Left kidney (tissue), 2 donors: ENCODE data around the gene HELZ. TPM values are rescaled to one million over a fixed set of nuclear protein-coding genes. Genes with fewer than 3 reads are reported as not detected.
"Not testable (repeated sequence)": the region's sequence is repeated elsewhere in the genome, so short reads cannot be mapped to it uniquely, and the experiment has no call there.

Experiments used
- DNase-seq: peaks from one replicate; pipeline ENCODE4 v3.0.0-alpha.2; 2013
- polyA plus RNA-seq: library from polyadenylated mRNA; unstranded; fragments of 120-200 nt; gene quantifications from one replicate; pipeline ENCODE4 v1.2.1, GENCODE V29; 2013; ENCODE audit not compliant: insufficient read length

The HELZ gene
- polyA plus RNA-seq, 1 donor, result 40.5 TPM

DNA sequence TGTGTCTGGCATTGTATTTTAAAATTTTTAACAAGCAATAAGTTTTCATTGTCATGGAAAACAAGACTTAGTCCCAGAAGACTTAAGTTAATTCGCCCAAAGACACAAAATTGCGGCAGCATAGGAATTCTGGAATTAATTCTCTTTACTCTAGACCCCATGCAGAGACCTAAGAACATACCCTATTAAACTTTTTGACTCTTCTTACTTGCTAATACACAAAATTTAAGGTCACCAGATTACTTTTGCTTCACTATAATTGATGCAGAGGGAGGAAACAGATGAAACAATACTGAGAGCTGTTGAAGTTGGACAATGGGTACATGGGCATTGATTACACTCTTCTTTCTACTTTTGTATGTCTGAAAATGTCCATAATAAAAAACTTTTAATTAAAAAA is 12.6 kb downstream of the HELZ start:
- no peak for DNase-seq

DNA sequence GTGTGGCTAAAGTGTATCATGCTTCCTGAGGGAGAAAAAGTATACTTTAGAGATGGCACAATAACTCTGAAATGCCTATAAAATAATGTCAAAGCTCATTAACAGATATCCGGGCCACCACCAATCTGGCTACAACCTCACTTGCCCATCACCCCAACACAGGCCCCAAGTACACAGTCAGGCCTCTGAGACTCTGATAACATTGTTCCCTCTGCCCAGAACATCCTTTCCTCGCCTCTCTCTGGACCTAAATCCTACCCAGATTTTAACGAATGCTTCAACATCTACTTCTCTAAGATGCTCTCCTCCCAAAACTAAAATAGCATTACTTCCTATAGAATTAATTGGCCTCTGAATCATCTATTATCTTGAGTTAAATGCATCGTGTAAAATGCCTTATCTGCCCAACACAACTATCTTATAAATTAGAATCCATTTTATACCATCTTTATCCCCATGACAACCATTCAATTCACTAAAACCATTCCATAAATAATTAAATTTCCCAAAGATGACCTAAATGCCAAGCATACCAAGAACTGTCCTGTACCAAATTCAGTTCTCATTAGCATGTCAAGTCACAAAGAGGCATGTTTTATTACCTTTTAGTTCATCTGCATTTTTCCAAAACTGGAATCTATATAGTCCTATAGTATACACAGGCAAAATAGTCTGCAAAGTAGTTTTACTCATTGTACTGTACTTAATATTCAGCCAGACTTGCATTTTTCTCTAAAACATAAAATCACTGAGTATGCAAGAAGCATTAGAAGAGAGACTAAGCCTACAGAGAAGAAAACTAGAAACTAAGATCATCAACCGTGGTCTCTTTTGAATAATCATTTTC is 15.7 kb downstream of the HELZ start:
- no peak for DNase-seq

DNA sequence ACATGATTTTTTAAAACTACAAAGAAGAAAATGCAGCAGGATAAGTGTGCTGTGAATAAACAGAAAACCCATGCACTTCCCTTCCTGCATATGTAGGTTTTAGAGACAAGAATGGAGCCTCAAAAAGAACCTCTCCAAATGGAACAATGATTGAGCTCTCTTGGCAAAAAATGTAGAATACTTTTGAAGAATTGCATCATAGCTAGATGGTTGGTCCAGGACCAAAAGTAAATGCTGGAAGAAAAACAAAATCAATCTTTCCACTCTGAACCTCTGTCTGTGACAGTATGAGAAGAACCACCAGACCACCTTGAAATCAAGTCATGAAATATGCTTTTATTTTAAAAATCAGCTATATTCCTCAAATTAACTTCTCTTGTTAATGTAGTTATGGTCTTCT is 17.5 kb downstream of the HELZ start:
- DNase-seq, result no peak

DNA sequence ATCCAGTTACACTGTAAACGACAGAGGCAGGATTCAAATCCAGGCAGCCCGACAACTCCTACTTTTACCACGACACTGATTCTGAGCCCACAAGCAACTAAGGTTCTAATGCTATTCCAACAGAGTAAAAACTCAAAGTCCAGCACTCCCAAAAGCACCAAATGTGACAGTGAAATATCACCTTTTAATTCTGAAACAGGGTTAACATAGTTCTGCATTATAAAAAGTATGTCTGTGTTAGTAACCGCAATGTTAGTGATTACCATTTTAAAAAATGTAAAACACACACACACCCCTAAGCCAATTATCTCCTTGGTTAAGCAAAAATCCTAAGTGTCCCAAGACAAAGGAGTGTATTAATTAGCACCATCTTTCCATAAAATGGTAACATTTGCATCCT is 19.7 kb downstream of the HELZ start:
- DNase-seq, result no peak

DNA sequence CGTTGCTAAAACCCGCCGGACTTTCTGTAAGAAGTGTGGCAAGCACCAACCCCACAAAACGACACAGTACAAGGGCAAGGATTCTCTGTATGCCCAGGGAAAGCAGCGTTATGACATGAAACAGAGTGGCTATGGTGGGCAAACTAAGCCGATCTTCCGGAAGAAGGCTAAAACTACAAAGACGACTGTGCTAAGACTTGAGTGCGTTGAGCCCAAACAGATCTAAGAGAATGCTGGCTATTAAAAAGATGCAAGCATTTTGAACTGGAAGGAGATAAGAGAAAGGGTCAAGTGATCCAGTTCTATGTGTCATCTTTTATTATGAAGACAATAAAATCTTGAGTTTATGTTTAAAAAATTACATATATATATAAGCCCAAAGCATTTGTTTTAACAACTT is 20.3 kb downstream of the HELZ start:
- DNase-seq, result no peak

DNA sequence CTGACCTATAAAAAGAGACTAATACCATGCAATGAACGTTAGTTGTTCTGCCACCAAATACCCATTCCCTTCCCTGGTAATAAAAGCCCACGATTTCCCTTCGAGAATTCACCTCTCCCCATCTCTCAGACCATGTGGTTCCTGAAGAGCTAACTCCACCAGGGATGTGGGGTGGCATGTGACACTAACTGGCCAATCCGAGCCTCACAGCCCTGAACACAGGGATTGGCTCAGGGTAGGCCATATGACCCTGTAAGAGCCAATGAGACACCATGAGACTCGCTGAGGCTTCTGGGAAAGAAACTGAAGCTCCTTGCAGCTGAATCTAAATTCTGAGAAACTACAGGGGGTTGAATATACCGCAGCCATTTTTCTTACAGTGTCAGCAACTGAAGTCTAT is 21.1 kb downstream of the HELZ start:
- DNase-seq, result no peak

DNA sequence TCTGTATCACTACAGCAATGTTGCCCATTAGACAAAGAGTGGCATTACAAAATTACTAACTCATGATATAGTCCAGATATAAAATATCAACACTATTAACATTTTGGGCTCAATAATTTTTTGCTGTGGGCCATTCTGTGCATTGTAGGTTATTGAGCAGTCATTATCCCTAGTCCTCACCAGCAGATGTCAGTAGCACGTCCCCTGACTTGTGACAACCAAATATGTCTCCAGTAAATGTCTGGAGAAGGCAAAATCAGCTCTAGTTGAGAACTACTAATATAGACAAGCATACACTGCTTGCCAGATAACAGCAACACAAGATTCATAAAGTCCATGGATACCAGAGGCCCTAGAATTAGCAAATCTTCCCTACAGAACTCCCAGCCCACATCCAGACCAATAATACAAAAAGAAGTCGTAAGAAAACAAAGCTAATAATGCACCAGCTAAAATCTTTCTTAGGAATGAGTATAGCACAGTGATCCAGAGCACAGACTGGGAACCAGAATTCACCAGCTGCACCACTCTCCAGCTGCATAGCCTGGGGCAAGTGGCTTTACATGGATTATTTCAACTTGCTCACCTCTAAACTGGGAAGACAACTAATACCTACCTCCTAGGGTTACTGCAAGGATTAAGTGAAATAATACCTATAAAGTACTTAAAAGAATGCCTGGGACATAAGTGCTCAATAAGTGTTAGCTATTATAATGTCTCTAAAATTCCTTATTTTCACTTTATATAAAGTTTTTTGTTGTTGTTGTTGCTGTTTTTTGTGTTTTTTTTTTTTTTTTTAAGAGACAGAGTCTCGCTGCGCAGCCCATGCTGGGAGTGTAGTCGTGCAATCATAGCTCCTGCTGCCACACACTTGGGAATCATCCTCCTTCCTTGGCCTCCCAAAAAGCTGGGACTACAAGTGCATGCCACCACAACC is 23.7 kb downstream of the HELZ start:
- peak; percentile 18 for DNase-seq

DNA sequence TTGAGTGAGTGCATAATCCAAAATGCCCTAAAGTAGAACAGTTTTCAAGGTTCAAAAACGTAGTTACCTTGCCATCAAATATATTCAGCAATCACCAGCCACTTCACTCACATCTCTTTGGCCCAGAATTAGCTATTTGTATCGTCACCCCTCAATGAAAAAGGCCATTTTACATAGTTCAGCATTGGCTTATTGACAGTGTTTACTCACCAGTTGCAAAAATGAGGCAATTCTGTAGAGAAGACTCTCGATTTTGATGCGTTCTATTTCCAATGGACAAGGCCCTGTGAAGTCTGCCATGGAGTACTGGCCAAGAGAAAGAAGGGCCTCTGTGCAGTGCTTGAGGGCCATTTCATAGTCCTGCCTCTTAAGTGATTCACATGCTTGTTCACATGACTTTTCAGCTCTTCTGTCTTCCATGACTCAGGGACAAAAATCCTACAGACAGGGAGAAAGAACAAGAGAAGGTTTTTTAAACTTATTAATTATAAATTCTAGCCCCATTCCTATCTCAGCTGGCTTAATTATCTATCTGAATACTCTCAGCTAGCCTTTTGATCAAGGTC is 26.5 kb downstream of the HELZ start:
- DNase-seq, result no peak

DNA sequence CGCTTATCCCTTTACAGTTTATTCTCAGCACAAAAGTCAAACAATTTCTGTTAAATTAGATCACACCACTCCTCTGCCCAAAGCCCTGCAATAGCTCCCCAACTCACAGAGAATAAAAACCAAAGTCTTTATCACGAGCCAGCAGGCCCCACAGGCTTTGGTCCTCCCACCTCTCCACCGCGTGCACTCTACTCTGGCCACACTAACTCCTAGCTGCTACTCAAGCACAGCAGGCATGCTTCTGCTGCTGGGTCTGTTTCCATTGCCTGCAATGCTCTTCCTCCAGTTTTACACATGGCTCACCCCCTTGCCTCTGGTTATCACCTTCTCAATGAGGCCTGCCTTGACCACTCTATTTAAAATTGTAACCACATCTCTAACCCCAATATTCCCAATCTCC is 27.6 kb downstream of the HELZ start:
- no peak for DNase-seq

DNA sequence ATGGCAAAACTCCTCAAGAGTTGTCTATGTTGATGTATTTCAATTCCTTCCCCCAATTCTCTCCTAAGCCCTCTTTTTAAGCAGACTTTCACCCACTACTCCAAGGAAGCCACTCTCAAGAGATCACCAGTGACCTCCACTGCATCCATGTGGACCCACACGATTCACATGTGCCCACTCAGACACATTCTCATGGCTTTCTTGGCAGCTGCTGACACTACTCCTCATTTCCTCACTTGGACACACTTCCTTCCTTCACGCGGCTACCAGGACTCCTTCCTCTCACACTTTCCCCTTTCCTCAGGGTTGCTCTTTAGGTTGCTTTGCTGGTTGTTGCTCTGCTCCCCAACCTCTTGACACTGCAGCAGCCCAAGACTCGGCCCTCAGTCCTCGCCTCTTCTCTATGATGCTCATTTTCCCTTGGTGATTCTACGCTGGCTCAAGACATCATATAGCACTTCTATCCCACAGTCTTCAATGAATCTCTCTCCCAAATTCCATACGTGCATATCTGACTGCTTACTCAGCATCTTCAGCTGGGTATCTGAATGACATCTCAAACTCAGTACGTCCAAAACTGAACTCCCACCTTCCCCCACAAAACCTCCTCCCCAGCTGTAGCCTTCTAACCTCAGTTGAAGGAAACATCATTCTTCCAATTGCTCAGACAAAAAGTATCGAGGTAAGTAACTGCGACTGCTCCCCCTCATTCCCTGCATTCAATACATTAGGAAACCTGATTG is 28.2 kb downstream of the HELZ start:
- no peak for DNase-seq

DNA sequence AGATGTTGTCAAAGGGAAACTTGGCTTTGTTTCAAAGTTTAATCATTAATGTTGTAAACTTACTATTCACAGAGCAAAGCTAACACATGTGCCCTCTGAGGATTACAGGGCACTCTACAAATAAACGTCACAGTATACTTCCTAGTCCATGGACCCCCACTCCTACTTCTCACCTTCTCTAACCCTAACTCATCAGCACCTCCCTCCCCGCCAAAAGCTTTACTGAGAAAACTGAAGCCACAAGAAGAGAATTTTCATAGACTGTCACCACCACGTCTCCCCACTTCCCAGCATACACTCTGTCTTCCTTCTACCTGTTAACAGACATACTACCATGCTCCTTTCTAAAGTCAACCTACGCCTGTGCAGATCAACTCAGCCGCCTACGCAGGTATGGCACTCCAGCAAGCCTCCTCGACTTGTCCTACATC is 29.0 kb downstream of the HELZ start:
- DNase-seq, result no peak

DNA sequence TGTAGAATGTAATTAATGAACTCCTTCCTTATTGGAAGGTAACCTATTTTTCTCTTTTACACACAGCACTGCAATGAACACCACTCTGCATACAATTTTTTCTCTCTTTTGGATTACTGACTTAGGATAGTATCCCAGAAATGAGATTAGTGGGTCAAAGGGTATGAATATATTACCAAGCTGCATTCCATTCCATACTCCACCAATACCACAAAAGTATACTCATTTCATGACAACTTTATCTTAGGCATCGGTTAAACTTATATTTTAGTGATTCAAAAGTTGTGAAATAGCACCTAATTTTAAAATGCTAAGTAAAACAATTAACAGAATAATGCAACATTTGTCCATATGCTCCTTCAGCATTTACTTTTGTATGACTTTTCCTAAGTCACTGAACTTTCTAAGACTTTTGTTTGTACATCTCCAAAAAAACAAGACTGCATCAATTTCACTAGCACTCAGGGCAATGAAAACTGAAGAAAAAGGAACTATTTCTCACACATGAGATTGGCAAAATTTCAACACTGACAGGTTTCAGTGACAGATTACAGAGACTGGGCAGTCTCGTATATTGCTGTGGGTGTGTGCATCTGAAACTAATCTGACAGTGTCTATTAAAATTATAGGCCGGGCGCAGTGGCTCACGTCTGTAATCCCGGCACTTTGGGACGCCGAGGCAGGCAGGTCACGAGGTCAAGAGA is 32.1 kb downstream of the HELZ start:
- no peak for DNase-seq

DNA sequence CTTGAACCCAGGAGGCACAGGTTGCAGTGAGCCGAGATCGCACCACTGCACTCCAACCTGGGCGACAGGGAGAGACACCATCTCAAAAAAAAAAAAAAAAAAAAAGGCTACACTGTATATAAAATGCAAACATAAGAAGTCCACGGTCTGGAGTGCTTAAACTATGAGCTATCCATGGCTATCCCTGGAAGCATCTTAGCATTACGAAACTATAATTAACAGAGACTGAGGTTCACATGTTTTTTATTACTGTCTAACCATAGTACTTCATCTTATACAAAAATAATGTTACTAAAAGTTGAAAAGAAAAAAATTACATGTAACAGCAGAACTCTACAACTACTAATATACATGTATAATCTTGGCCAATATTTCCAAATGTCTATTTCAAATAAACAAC is 32.8 kb downstream of the HELZ start:
- DNase-seq, result no peak

DNA sequence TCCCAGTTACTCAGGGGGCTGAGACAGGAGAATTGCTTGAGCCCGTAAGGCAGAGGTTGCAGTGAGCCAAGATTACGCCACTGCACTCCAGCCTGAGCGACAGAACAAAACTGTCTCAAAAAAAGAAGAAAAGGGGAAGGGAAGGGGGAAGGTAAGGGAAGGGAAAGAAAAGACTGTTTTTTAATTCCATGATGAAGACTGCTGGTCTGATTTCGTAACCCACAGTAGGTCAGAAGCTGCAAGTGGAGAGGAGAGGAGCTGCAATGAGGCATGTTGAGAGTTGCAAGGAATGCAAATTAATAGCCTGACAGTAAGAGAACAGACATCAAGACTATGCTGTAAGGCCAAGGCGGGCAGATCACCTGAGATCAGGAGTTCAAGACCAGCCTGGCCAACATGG is 33.3 kb downstream of the HELZ start:
- no peak for DNase-seq

DNA sequence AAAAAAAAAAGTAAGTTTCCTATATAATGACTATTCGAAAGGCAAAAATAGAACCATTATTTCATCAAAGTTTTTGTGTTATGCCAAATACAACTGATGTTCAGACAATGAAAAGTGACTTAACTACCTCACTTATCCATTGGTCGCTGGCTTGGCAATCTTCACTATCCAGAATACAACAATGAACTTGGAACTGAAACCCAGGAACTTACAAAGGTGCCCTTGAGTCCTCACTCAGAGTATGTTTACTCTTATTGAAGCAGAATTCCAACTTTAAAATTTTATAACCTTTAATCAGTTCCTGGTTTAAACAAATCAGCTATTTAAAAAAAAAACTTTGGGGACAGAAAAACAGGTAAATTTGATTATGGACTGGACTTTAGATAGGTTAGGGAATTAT is 34.1 kb downstream of the HELZ start:
- DNase-seq, result no peak

DNA sequence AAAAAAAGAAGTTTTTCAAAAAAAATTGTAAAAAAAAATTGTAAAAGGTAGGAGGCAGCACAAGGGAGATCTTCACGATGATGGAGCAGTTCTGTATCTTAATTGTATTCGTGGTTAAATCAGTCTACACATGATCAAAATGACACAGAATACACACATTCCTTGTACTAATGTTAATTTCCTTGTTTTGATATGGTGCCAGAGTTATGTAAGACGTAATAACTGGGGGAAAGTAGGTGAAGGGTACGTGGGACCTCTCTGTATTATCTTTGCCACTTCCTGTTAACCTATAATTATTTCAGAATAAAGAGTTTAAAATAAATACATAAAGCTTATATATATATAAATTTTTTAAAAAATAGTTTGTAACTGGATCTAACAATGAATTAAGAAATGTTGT is 36.8 kb downstream of the HELZ start:
- no peak for DNase-seq

DNA sequence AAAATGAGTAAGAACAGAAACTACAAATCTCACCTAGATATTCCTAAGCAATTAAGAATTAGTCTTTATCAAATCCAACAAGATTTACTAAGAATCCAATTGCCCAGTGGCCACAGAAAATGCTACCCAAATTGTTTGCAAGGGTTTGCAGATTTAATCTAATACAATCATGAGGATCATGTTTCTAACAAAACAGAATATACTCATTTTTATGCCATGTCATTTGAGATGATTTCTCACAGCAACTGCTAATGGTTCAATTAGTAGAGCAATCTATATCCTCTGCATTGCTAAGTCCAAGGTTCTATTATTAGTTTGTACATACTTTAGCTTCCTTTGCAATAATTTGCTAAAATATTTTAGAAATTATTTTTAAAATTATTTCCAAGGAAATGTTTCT is 41.2 kb downstream of the HELZ start:
- no peak for DNase-seq

DNA sequence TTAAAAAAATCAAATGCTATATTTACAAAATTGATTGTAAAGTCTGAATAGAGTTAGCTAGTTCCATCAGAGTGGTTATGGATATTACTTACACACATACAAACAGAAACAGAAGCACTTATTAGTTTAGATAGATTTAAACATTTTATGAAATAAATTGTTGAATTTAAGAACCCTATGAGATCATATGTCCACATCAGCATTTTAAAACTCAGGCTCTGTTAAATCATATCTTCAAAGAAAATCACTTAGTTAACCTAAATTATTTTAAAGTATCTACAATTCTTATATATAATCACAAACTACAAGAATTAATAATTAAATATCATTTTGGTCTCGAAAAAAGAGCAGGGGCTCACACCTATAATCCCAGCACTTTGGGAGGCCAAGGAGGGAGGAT is 42.5 kb downstream of the HELZ start:
- no peak for DNase-seq

DNA sequence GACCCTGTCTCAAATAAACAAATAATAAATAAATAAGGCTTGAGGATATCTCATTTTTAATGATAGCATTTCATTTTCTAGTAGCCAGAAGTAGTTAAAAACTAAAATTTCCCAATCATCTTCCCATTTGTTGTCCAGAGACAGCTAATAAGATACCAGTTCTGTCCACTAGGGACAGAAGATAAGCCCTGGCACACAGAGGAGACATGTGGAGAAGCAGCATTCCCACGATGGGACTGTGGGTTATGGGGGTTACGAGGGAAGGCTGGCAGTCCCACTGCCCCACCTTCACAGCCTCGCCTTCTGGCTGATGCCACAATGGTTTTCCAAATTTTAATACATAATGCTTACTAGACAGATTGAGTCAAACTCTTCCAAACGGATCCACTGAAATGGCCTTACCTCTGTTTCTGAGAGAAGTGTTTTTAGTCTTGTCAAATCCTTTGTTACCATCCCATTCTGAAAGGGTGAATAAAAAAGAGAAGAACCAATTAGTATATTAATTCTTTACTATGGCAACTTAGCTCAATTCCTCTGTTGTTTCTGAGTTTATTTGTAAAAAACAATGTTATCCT is 44.2 kb downstream of the HELZ start:
- DNase-seq, result no peak

DNA sequence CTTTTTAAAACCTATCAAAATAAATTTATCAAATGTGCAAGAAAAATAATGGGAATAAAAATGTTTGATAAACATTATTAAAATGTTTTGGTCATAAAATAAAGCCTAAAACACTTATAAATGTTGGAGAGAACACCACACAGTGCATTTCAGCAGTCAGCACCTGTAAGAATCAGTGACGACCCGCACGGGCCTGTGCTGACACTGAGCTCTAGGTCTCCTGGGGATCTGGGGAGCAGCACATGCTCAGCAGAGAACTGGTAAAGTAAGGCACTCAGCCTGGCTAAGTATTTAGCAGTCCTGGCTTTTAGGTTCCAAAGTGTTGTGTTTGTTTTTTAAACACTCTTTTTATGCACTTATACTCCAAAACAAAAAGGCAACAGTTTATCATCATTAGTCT is 46.9 kb downstream of the HELZ start:
- no peak for DNase-seq

DNA sequence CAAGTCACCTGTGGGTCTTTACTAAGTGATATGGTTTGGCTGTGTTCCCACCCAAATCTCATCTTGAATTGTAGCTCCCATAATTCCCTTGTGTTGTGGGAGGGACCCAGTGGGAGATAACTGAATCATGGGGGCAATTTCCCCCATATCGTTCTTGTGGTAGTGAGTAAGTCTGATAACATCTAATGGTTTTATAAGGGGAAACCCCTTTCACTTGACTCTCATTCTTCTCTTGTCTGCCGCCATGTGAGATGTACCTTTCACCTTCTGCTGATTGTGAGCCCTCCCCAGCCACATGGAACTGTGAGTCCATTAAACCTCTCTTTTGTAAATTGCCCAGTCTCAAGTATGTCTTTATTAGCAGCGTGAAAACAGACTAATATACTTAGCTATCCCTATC is 48.0 kb downstream of the HELZ start:
- not testable (repeated sequence) for DNase-seq
